ENCODE data around the gene NOVA2. TPM values are rescaled to one million over a fixed set of nuclear protein-coding genes. Genes with fewer than 3 reads are reported as not detected.

NOVA2 gene
- total and polyA plus RNA-seq, 9 of the 15 experiments (the other 6 are each of a cell fraction or from before 2014, with no cell fraction given), result not detected

- TF ChIP-seq TCF7L2 (IDR thresholded peaks at IDR 0.05; ENCODE audit: low read depth, low read length), result no peak
- no peak for TF ChIP-seq MTF1 (CRISPR knock-in tag; IDR thresholded peaks at IDR 0.05; ENCODE audit: borderline replicate concordance)
- peak; percentile 19; the same call in 1 of the 2 replicates for TF ChIP-seq ESRRA (IDR thresholded peaks at IDR 0.05; ENCODE audit: borderline replicate concordance, low read depth)
- TF ChIP-seq HMBOX1 (IDR thresholded peaks at IDR 0.05), result no peak
- TF ChIP-seq TFAM (CRISPR knock-in tag; conservative IDR thresholded peaks at IDR 0.05), result no peak
- 0 out of 2 replicates have a peak, but pooled peaks have one; percentile 16 for TF ChIP-seq DEAF1 (CRISPR knock-in tag; IDR thresholded peaks at IDR 0.05)
- TF ChIP-seq PHB (CRISPR knock-in tag; IDR thresholded peaks at IDR 0.05), result no peak
- TF ChIP-seq FOXJ3 (CRISPR knock-in tag; IDR thresholded peaks at IDR 0.05), result no peak
- 0 out of 4 replicates have a peak, but pooled peaks of 1 of the 2 experiments have one; percentile 19 for TF ChIP-seq ZMIZ1 (IDR thresholded peaks at IDR 0.05; ENCODE audit: low read depth in 2 of 2, low read length in 2 of 2)
- no peak for TF ChIP-seq CREB5 (CRISPR knock-in tag; IDR thresholded peaks at IDR 0.05)
- TF ChIP-seq CBFA2T2 (conservative IDR thresholded peaks at IDR 0.05), result no peak
- TF ChIP-seq THRAP3 (IDR thresholded peaks at IDR 0.05; ENCODE audit: borderline replicate concordance), result no peak
- TF ChIP-seq HNRNPH1 (optimal IDR thresholded peaks at IDR 0.05; ENCODE audit: low read depth, low read length), result no peak
- peak in 1 of 2 experiments; percentile 69 for TF ChIP-seq AFF1 (IDR thresholded peaks at IDR 0.05; ENCODE audit: low read depth in 1 of 2, partially characterized antibody in 2 of 2)
Observed at GRCh38 chr19:45994998-45995714, 21.5 kb upstream of the NOVA2 start, which contains the start of gene CCDC61 (continued).
